HL-60 (cell line): Measurements from ENCODE around the gene LIMK2.

Experiments
- DNase-seq, 2 experiments: peaks; one replicate each; pipeline ENCODE4 v3.0.0-alpha.2; 2010 to 2020; ENCODE audit warnings: low read depth in 1 of 2, low spot score in 1 of 2
- H3K27ac ChIP-seq: fragments of 250-450 bp; sonication (Bioruptor Pico); replicated peaks from 2 replicates; pipeline ENCODE4 v1.5.1; 2020; ENCODE audit warnings: mild to moderate bottlenecking, moderate library complexity
- H3K27me3 ChIP-seq: fragments of 250-450 bp; sonication (Bioruptor Pico); 2 replicates; pipeline ENCODE4 v1.5.1; 2021; ENCODE audit warnings: mild to moderate bottlenecking, moderate library complexity; ENCODE audit not compliant: insufficient read depth, poor library complexity, severe bottlenecking
- H3K4me3 ChIP-seq: replicated peaks from 2 replicates; pipeline ENCODE4 v1.5.1; 2011; ENCODE audit warnings: mild to moderate bottlenecking, control low read depth, low read length; ENCODE audit not compliant: insufficient read depth
- GABPA ChIP-seq: IDR thresholded peaks from 2 replicates; pipeline ENCODE4 v1.6.1; 2012; ENCODE audit warnings: low read depth
- POLR2AphosphoS5 ChIP-seq: IDR thresholded peaks from 2 replicates; pipeline ENCODE4 v1.6.1; 2012; ENCODE audit warnings: low read depth
- SPI1 ChIP-seq: IDR thresholded peaks from 2 replicates; pipeline ENCODE4 v1.6.1; 2012; ENCODE audit warnings: low read depth, mild to moderate bottlenecking, borderline replicate concordance
- TF ChIP-seq, protein P1 (sequence below): IDR thresholded peaks from one replicate; pipeline ENCODE4 v1.5.1; 2011; ENCODE audit warnings: low read length, control low read depth, inconsistent platforms; ENCODE audit not compliant: insufficient read depth
- TF ChIP-seq, protein P2 (sequence below): IDR thresholded peaks from 2 replicates; pipeline ENCODE4 v1.6.1; 2012; ENCODE audit warnings: low read depth; ENCODE audit not compliant: insufficient replicate concordance

The LIMK2 gene

DNA sequence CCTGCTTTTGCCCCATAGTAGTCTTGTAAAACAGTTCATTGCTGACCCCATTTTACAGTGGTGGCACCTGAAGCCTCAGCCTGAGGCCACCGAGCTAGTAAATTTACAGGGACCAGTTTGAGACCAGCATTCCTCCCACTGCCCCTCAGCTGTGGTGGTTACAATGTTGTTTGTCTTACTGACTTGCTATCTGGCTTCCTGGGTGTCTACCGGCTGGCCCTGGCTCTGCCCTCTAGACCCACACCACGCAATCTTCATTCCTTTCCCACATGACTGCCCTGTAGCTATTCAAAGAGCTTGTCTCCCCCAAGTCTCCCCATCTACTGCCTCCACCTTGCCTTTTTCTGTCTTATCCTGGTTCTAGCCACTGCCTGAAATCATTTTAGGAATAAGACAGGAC is 59.4 kb downstream of the LIMK2 start:
- Histone ChIP-seq H3K4me3 (no peak overlapping the region), H3K27me3 (no peaks in the 10 kb centered on the region), H3K27ac (no peak overlapping the region)
- no peak for TF ChIP-seq GABPA
- TF ChIP-seq, protein P1, sequence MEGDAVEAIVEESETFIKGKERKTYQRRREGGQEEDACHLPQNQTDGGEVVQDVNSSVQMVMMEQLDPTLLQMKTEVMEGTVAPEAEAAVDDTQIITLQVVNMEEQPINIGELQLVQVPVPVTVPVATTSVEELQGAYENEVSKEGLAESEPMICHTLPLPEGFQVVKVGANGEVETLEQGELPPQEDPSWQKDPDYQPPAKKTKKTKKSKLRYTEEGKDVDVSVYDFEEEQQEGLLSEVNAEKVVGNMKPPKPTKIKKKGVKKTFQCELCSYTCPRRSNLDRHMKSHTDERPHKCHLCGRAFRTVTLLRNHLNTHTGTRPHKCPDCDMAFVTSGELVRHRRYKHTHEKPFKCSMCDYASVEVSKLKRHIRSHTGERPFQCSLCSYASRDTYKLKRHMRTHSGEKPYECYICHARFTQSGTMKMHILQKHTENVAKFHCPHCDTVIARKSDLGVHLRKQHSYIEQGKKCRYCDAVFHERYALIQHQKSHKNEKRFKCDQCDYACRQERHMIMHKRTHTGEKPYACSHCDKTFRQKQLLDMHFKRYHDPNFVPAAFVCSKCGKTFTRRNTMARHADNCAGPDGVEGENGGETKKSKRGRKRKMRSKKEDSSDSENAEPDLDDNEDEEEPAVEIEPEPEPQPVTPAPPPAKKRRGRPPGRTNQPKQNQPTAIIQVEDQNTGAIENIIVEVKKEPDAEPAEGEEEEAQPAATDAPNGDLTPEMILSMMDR: no peak
- TF ChIP-seq POLR2AphosphoS5: no peak
- TF ChIP-seq, protein P2, sequence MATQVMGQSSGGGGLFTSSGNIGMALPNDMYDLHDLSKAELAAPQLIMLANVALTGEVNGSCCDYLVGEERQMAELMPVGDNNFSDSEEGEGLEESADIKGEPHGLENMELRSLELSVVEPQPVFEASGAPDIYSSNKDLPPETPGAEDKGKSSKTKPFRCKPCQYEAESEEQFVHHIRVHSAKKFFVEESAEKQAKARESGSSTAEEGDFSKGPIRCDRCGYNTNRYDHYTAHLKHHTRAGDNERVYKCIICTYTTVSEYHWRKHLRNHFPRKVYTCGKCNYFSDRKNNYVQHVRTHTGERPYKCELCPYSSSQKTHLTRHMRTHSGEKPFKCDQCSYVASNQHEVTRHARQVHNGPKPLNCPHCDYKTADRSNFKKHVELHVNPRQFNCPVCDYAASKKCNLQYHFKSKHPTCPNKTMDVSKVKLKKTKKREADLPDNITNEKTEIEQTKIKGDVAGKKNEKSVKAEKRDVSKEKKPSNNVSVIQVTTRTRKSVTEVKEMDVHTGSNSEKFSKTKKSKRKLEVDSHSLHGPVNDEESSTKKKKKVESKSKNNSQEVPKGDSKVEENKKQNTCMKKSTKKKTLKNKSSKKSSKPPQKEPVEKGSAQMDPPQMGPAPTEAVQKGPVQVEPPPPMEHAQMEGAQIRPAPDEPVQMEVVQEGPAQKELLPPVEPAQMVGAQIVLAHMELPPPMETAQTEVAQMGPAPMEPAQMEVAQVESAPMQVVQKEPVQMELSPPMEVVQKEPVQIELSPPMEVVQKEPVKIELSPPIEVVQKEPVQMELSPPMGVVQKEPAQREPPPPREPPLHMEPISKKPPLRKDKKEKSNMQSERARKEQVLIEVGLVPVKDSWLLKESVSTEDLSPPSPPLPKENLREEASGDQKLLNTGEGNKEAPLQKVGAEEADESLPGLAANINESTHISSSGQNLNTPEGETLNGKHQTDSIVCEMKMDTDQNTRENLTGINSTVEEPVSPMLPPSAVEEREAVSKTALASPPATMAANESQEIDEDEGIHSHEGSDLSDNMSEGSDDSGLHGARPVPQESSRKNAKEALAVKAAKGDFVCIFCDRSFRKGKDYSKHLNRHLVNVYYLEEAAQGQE: no peak
- TF ChIP-seq SPI1: no peak
- no peak for DNase-seq

DNA sequence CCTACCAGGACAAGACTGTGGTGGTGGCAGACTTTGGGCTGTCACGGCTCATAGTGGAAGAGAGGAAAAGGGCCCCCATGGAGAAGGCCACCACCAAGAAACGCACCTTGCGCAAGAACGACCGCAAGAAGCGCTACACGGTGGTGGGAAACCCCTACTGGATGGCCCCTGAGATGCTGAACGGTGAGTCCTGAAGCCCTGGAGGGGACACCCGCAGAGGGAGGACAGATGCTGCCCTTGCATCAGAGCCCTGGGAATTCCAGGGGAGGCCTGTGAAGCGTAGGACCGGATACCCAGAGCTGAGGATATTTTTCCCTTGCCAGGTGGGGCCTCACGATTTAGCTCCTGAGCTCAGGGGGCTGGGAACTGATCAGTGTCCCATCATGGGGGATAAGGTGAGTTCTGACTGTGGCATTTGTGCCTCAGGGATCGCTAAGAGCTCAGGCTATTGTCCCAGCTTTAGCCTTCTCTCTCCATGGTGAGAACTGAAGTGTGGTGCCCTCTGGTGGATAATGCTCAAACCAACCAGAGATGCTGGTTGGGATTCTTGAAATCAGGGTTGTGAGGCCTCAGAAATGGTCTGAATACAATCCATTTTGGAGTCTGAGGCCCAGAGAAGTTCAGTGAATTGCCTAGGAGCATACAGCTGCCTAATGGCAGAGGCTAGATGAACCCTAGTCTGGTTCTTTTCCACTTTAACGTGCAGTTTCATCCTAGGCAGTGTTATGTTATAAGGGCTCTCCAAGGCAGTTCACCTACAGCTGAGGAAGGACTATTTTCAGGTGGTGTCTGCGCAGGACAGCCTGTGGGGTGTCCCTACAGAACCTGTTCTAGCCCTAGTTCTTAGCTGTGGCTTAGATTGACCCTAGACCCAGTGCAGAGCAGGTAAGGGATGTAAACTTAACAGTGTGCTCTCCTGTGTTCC is 60.7 kb downstream of the LIMK2 start:
- no peak overlapping the region for H3K27ac ChIP-seq
- H3K27me3 ChIP-seq: no peaks in the 10 kb centered on the region
- TF ChIP-seq, protein P1: peak; percentile 75
- no peak for TF ChIP-seq GABPA
- H3K4me3 ChIP-seq: no peak overlapping the region
- peak in 1 of 2 experiments; percentile 62 for DNase-seq

DNA sequence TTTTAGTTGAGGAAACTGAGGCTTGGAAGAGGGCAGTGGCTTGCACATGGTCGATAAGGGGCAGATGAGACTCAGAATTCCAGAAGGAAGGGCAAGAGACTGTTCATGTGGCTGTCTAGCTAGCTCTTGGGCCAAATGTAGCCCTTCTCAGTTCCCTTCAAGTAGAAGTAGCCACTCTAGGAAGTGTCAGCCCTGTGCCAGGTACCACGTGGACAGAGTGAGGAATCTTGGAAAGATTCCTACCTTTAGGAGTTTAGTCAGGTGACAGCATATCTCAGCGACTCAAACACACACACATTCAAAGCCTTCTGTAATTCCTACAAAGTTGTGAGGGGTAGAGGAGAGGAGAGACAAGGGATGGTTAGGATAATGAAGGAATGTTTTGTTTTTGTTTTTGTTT is 61.9 kb downstream of the LIMK2 start:
- no peak for DNase-seq
- no peak overlapping the region for H3K27ac ChIP-seq
- TF ChIP-seq, protein P2: no peak
- TF ChIP-seq POLR2AphosphoS5 (no peak), SPI1 (no peak), GABPA (no peak)
- TF ChIP-seq, protein P1: no peak
- no peaks in the 10 kb centered on the region for H3K27me3 ChIP-seq
- no peak overlapping the region for H3K4me3 ChIP-seq
